ENCODE results near the gene MOV10L1.

DNA sequence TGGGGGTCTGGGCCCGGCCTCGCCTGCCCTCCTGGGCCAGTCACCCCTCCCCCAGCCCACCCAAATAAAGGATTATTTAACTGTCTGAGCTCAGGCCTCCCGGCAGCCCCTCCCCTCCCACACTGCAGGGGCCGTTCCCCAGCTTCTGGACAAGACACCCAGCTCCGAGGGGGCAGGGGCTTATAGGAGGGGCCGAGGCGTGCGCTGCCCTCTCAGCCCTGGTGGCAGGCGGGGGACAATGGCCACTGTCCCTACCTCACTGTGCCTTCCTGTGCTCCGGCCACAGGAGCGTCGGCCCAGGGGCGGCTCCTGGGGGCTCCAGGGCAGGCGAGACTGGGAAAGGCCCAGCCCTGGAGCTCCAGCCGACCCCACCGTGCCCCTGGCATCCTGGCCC lies 108.8 kb downstream of the MOV10L1 start:
- TF ChIP-seq, protein P1, sequence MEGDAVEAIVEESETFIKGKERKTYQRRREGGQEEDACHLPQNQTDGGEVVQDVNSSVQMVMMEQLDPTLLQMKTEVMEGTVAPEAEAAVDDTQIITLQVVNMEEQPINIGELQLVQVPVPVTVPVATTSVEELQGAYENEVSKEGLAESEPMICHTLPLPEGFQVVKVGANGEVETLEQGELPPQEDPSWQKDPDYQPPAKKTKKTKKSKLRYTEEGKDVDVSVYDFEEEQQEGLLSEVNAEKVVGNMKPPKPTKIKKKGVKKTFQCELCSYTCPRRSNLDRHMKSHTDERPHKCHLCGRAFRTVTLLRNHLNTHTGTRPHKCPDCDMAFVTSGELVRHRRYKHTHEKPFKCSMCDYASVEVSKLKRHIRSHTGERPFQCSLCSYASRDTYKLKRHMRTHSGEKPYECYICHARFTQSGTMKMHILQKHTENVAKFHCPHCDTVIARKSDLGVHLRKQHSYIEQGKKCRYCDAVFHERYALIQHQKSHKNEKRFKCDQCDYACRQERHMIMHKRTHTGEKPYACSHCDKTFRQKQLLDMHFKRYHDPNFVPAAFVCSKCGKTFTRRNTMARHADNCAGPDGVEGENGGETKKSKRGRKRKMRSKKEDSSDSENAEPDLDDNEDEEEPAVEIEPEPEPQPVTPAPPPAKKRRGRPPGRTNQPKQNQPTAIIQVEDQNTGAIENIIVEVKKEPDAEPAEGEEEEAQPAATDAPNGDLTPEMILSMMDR (conservative IDR thresholded peaks at IDR 0.05; ENCODE audit: low read depth, low read length) = no peak
- no peak for TF ChIP-seq EZH2 (IDR thresholded peaks at IDR 0.05; ENCODE audit: borderline replicate concordance, low read depth, low read length, poor library complexity, severe bottlenecking)
